ENCODE measurements around the gene MEG3. TPM values are rescaled to one million over a fixed set of nuclear protein-coding genes. Genes with fewer than 3 reads are reported as not detected.

MEG3 gene
- total and polyA plus RNA-seq, 2 experiments from 2014 or later, result not detected

- H3K27ac Mint-ChIP-seq, result no peak overlapping the region
- no peaks in the 10 kb centered on the region for H4K20me1 ChIP-seq (replicated peaks; ENCODE audit: insufficient read depth)
- no peak for DNase-seq (ENCODE audit: low spot score)
Measured at GRCh38 chr14:100868621-100869370, 42.9 kb downstream of the MEG3 start.

More at GRCh38 chr14:100868621-100869370, 42.9 kb downstream of the MEG3 start:
- Histone ChIP-seq H3K27ac (ENCODE audit: low read depth) (no peak overlapping the region), H3F3A (replicated peaks; ENCODE audit: low read depth) (no peaks in the 10 kb centered on the region), H3K4me2 (no peak overlapping the region), H3K79me2 (replicated peaks; ENCODE audit: insufficient read depth) (no peaks in the 10 kb centered on the region), H3K4me3 (no peak overlapping the region), H3K4me1 (ENCODE audit: insufficient read depth) (no peaks in the 10 kb centered on the region), H3K9me2 (ENCODE audit: insufficient read depth) (no peaks in the 10 kb centered on the region), H2AFZ (no peak overlapping the region), H3K27me3 (ENCODE audit: insufficient read depth) (no peaks in the 10 kb centered on the region), H3K36me3 (ENCODE audit: insufficient read depth) (no peaks in the 10 kb centered on the region; the same call in 1 of the 2 replicates)
- TF ChIP-seq ZNF462 (CRISPR knock-in tag; IDR thresholded peaks at IDR 0.05), result no peak
- no peak for TF ChIP-seq ETS1 (IDR thresholded peaks at IDR 0.05)
- no peak for TF ChIP-seq STAT1 (IDR thresholded peaks at IDR 0.05; ENCODE audit: unreplicated experiment)
- TF ChIP-seq EZH2phosphoT487 (IDR thresholded peaks at IDR 0.05; ENCODE audit: unreplicated experiment), result no peak
- no peak for TF ChIP-seq JUNB (IDR thresholded peaks at IDR 0.05; ENCODE audit: unreplicated experiment)
- Mint-ChIP-seq H3K36me3 (ENCODE audit: low read depth) (peaks cover 11% of the 10 kb centered on the region), H3K4me3 (no peak overlapping the region), H3K4me1 (no peaks in the 10 kb centered on the region), H3K9me3 (peaks cover 23% of the 10 kb centered on the region), H3K27me3 (ENCODE audit: insufficient read depth, low read depth, poor library complexity) (peaks cover 21% of the 10 kb centered on the region)
- ATAC-seq, result no peak

Data from GM23338 (cell line).